H7 (cell line): ENCODE measurements around the gene MADD. TPM values are rescaled to one million over a fixed set of nuclear protein-coding genes. Genes with fewer than 3 reads are reported as not detected.
A peak's percentile ranks its signal among the peaks of the same experiment; 100 is the strongest.

Experiments used
- DNase-seq: peaks from one replicate; pipeline ENCODE4 v3.0.0; 2012
- H3K27me3 ChIP-seq: 2 replicates; pipeline ENCODE4 v1.6.0; 2011; ENCODE audit warnings: mild to moderate bottlenecking, low read length; ENCODE audit not compliant: control insufficient read depth, insufficient read depth
- H3K36me3 ChIP-seq: replicated peaks from 2 replicates; pipeline ENCODE4 v1.5.1; 2011; ENCODE audit warnings: low read length; ENCODE audit not compliant: control insufficient read depth, insufficient read depth
- H3K4me3 ChIP-seq: 2 replicates; pipeline ENCODE4 v1.5.1; 2011; ENCODE audit warnings: low read depth, mild to moderate bottlenecking, control low read depth, low read length, moderate library complexity; ENCODE audit not compliant: insufficient read depth
- total RNA-seq: library from RNA; depleted of rRNA; stranded (reverse); fragments of >200 nt; shearing (Covaris generic); gene quantifications from 2 replicates; pipeline ENCODE4 v1.2.3, GENCODE V29; 2014

The MADD gene
- total RNA-seq, 1 experiment from 2014 or later, result 21.3 TPM

DNA sequence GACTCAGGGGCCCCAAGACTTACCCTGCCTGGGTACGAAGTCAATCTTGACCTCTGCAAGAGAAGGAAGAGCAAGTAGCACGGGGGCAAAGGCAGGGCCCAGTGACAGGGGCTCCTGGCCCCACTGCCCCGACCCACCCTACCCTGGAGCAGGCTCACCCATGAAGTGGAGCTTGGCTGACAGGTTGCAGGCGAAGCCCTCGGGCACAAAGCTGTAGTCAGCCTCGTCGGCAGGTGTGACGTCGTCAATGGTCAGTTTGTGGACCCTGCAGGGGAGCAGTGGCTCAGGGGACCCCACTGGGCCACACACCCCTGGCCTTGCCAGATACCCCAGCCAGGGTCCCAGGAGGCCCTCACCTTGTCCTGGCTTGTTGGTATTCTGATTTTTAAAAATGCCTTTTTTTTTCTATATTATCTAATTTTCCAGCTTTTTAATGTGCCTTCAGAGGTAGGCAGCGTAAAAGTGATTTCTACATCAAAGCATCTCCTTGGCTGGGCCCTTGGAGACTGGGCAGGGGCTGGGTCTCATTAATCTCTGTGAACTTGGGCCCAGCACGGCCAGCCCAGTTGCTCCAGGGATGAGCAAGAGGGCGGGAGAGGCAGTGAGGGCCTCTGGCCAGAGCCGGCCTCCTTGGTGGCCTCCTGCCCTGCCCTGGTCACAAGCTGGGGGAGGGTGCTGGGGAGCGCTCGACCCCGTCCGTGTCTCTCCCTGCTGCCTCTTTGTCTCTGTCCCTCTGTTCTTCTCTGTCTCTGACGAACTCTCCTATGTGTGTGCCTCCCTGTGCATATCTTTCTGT is 71.2 kb downstream of the MADD start:
- no peak for DNase-seq
- Histone ChIP-seq H3K36me3 (no peaks in the 10 kb centered on the region), H3K4me3 (no peak overlapping the region), H3K27me3 (no peaks in the 10 kb centered on the region)

DNA sequence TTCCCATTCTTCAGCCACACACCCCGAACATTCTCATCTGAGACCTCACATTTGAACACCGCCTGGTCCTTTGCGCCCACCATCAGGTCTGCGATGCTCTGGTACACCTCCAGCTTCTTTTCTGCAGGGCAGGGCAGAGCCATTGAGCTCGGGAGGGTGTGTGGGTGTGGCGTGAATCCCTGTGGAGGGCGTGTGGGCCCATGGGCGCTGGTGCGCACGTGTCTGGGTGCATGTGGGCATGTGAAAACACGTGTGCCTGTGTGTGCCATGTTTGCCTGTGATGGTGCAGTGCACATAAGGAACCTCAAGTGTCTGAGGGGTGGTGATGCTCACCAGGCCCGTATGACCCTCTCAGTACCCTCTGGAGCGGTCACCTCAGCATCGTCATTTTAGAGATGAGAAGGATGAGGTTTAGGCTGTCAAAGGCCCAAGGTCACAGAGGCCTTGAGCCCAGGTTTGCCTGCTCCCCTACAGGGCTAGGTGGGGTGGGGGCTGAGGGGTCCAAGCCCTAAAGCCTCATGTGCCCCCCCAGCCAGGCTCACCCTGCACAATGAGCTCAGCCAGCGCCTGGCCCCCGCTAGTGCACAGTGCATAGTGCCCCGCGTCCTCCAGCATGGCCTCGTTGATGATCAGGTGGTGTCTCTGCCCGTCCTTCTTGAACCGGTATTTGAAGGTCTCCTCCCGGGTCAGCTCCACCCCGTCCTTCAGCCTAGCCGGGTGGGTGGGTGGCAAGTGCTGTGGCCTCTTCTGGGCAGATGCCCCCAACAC is 72.3 kb downstream of the MADD start:
- DNase-seq, result no peak
- Histone ChIP-seq H3K27me3 (no peaks in the 10 kb centered on the region), H3K36me3 (no peaks in the 10 kb centered on the region), H3K4me3 (no peak overlapping the region)

DNA sequence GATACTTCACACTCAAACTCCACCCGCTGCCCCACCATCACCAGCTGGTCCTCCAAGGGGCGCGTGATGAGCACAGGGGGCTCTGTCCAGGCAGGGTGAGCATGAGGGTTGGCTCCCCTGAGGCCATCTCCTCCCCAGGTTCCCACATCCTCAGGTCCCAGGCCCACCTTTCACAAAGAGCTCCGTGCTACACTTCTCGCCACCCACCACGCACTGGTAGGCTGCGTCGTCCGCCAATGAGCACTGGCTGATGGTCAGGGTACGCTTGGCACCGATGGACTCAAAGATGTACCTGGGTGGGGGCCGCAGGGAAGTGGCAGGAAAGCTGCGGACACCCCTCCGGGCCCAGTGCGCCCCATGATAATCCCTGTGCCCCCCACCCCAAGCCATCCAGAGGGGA is 72.9 kb downstream of the MADD start:
- H3K36me3 ChIP-seq, result no peaks in the 10 kb centered on the region
- no peak for DNase-seq
- no peak overlapping the region for H3K4me3 ChIP-seq
- no peaks in the 10 kb centered on the region for H3K27me3 ChIP-seq

DNA sequence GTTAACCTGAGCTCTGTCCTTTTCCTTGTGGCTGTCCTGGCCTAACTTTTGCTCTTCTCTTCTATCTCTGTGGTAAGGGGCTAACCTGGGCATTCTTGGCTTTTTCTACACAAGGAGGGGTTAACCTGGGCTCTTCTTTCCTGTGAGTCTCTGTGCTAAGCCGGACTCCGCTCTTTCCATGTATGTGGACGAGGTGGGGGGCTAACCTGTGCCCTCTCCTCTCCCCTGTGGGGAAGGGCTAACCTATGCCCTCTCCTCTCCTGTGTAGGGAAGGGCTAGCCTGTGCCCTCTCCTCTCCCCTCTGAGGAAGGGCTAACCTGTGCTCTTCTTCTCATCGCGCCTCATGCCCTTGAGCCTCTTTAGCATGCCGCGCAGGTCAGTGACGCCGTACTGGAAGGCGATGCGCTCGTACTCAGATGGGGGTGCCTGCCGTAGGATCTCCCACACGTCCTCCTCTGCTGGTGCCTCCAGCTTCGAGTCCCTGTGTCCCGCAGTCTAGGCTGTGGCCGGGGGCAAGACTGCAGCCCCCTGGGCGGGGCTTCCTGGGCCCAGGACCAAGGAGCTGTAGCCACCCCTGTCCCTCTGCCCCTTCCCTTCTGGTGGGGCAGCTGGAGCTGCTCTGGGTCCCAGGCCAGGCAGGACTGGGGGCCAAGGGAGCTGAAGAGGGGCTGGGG is 76.1 kb downstream of the MADD start:
- H3K27me3 ChIP-seq, result no peaks in the 10 kb centered on the region
- DNase-seq, result no peak
- H3K4me3 ChIP-seq, result no peak overlapping the region
- H3K36me3 ChIP-seq, result no peaks in the 10 kb centered on the region

DNA sequence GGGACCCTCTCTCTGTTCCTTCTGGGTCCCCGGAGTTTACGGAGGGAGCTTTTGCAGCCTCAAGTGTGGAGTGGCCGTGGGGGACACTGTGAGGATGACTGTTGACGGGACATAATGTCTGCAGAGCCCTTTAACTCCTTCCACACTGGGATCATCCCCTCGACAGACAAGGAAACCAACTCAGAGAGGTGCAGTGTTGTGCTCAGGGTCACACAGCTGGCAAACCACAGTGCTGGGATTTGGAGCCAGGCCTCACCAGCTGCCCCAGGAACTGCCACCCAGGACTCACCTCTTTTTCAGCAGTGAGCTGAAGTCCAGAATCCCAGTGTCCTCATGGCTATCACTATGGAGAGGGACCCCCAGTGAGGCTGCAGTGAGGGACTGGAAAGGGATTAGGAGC is 77.2 kb downstream of the MADD start:
- Histone ChIP-seq H3K4me3 (no peak overlapping the region), H3K36me3 (no peaks in the 10 kb centered on the region), H3K27me3 (no peaks in the 10 kb centered on the region)
- DNase-seq, result no peak

DNA sequence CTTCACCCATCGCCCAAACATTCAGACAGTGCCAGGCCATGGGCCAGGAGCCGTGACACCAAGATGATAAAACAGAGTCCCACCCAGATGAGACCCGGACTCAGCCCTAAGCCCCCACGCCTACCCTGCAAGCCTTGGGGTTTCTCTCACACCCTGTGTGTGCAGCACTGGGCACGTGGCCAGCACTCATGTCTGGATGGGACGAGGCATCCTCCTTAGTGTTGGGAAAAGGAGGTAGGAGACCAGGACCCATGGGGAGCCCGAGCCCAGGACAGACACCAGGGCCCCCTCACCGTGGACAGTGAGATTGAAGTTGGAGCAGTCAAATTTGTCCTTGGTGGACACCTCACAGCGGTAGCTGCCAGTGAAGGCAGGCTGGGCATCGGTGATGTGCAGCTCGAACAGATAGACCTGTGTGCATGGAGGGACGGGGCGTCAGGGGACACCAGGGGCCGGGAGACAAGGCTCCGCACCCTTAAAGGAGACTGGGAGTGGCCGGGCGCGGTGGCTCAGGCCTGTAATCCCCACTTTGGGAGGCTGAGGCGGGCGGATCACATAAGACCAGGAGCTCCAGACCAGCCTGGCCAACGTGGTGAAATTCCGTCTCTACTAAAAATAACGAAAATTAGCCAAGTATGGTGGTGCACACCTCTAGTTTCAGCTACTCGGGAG is 78.3 kb downstream of the MADD start:
- H3K27me3 ChIP-seq, result no peaks in the 10 kb centered on the region
- H3K36me3 ChIP-seq, result no peaks in the 10 kb centered on the region
- no peak for DNase-seq

DNA sequence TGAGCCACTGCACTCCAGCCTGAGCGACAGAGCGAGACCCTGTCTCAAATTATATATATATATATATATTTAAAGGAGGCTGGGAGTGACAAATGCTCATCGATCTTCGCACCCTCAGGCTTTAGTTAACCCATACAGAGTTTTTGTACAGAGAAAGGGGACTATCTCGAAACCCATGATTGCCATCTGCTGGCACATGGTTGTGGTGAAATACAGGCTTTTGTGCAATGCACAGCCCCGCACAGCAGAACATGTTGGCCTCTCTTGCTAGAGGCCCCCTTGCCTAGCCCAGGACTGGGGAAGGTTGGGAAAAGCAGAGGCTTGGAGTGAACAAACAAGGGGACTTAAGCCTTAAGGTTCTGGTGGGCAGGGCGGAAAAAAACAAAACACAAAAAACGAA is 78.9 kb downstream of the MADD start:
- DNase-seq, result peak; percentile 79
- Histone ChIP-seq H3K27me3 (no peaks in the 10 kb centered on the region), H3K36me3 (no peaks in the 10 kb centered on the region), H3K4me3 (no peak overlapping the region)

More for the DNA sequence above, 78.3 kb downstream of the MADD start:
- no peak overlapping the region for H3K4me3 ChIP-seq

DNA sequence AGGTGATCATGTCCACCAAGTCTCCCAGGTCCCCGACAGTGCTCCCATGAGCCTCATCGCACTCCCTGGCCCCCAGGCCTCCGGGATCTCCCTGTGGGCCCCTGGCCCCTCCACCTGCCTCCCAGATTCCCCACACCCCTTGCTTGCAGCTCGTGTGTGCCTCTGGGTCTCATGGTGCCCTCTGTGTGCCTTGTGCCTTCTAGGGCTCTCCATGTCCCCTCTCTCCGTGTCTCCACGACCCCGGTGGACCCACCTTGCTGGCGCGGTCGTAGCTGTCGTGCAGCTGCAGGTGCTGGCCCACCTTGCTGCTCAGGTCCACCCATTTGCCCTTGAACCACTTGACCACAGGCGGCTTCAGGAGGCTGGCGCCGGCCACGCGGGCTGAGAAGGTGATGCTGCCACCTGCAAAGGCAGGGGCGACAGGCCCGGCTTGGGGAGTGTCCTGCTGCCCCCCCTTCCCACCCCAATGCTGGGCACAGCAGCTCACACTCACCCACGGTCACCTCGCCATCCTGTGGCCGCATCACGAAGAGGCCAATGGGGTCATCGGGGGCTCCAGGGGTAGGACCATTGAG is 79.7 kb downstream of the MADD start:
- no peak overlapping the region for H3K4me3 ChIP-seq
- DNase-seq, result no peak
- H3K27me3 ChIP-seq, result no peaks in the 10 kb centered on the region
- H3K36me3 ChIP-seq, result no peaks in the 10 kb centered on the region

DNA sequence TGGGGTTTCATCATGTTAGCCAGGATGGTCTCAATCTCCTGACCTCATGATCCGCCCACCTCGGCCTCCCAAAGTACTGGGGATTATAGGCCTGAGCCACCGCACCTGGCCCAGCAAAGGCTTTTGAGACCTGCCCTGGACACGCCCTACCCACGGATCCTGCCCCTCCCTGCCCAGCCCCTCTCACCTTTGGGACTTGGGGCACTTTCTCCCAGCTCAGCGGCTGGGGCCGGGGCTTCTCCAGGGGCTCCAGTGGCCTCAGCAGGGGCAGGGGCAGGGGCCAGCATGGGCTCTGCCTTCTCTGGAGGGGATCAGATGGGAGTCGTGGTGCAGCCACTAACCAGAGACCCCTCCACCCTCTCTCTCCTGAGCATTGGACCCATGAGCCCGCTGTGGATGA is 80.4 kb downstream of the MADD start:
- Histone ChIP-seq H3K4me3 (no peak overlapping the region), H3K27me3 (no peaks in the 10 kb centered on the region), H3K36me3 (no peaks in the 10 kb centered on the region)
- no peak for DNase-seq

DNA sequence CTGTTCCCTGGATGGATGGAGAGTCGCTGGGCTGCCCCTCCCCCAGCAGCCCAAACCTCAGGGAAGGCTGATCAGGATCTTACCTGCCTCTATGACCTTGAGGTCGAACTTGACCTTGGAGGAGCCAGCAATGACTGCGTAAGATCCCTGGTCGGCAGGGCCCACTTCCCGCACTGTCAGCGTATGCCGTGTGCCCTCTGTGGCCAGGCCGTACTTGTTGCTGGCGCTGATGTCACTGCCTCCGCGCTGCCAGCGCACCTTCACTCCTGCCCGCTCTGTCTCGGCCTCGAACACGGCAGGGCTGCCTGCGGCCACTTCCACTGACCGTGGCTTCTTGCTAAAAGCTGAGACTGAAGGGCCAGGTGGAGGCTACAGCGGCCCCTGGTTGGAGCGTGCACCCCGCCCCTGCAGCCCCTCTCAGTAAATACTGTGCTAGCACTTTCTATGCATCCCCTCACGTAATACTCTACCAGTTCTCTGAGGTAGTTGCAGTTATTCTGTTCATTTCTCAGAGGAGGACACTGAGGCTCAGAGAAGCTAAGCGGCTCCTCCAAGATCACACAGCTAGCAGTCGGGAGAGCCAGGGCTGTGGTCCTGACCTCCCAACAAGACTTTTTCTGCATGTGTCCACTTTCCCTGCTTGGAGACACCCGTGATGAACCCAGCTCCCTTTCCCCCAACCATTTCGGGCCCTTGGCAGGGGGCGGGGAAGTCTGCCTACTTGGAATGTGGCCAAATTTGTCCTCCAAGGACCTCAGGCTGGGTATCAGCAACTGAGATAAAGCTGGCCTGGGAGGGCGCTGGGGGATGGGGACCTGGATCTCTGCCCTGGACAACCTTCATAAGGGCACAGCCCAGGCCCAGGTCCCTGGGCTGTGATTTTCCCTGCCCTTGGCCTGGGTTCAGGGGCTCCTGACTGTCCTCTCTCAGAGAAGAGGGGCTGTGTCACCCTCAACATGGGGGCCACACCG is 81.5 kb downstream of the MADD start:
- no peaks in the 10 kb centered on the region; the same call in 1 of the 2 replicates for H3K36me3 ChIP-seq
- no peak for DNase-seq
- no peaks in the 10 kb centered on the region for H3K27me3 ChIP-seq
- no peak overlapping the region for H3K4me3 ChIP-seq

DNA sequence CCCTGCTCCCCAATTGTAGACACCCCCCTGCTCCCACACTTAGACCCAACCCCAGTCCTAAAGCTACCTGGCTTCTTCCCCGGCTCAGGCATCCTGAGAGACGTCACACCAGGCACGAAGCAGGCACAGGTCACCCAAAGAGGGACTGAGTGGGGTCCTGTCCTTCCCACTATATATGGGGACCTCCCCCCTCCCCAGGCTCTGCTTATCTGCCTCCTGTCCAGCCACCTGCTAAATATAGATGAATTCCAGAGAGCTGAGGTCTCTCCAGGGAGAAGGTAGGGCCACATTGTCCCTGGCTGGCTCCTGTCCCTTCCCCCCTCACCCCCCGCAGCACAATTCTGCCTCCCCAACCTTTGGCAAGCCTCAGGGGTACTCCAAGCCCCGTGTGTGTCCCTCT is 82.6 kb downstream of the MADD start, which contains the start of gene MYBPC3:
MYBPC3 (minus strand) TSS at position 147 of the 400 bp plus-strand sequence; CDS start at position 92, 55 bp downstream.
- H3K4me3 ChIP-seq, result no peak within 1 kb of the TSS
- no peaks in the 10 kb centered on the region for H3K27me3 ChIP-seq
- DNase-seq, result no peak
- H3K36me3 ChIP-seq, result no peaks in the 10 kb centered on the region; the same call in 1 of the 2 replicates

DNA sequence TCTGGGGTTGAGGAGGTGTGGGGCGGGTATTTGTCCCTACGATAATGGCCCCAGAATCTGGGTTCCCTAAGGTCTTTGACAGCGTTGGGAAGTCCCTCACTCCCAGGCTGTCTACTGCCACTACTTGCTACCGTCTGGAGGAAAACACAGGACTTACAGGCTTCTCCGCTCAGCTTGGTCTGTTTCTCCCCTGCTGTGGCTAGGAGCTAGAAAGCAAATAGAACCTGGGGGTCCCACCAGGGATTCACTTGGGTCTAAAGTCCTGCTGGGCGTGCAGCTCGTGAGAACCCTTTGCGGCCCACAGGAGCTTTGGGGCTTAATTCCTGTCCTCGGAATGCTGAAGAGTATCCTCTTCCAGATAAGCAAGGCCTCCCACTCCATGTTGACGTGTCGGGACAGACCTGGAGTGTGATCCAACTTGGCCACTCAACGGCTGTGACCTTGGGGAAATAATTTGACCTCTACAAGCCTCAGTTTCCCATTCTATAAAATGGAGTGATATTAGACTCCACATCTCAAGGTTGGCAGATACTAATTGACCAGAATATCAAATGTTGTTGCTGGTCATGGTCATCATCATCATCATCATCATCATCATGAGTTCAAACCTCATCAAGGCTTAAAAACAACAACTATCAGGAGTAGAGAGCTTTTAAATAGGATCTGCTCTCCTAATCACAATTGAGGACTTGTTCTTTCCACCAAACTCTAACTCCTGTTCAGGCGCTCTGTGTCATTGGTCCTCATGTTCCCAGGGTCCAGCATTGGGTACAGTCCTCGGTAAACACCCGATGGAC is 84.2 kb downstream of the MADD start:
- Histone ChIP-seq H3K36me3 (no peaks in the 10 kb centered on the region; the same call in 1 of the 2 replicates), H3K4me3 (no peak overlapping the region), H3K27me3 (no peaks in the 10 kb centered on the region)
- no peak for DNase-seq
